Erythroblast (primary cell): Measurements from ENCODE around the gene SIDT2.

Experiments
- GATA1 ChIP-seq: IDR thresholded peaks from 2 replicates; pipeline ENCODE4 v1.6.1; 2011; ENCODE audit warnings: low read depth, mild to moderate bottlenecking, control low read depth, low read length, moderate library complexity
- POLR2A ChIP-seq: IDR thresholded peaks from 2 replicates; pipeline ENCODE4 v1.6.1; 2011; ENCODE audit warnings: mild to moderate bottlenecking, low read length

- TF ChIP-seq POLR2A (no peak), GATA1 (no peak)
Measured at GRCh38 chr11:117239295-117239694, 60.8 kb downstream of the SIDT2 start.
